H1 (cell line): ENCODE measurements around the gene MED13. TPM values are rescaled to one million over a fixed set of nuclear protein-coding genes. Genes with fewer than 3 reads are reported as not detected.

Experiments
- BCL11A ChIP-seq, 2 experiments: IDR thresholded peaks; one replicate each; pipeline ENCODE4 v1.6.1; 2011; ENCODE audit warnings: low read depth in 2 of 2, low read length in 2 of 2, mild to moderate bottlenecking in 2 of 2
- BRCA1 ChIP-seq: IDR thresholded peaks from 2 replicates; pipeline ENCODE4 v1.6.1; 2012; ENCODE audit warnings: low read depth, low read length, improper control_type of control experiment
- CBX8 ChIP-seq: fragments of 300-800, 300-1000 bp; sonication (generic); IDR thresholded peaks from 2 replicates; pipeline ENCODE4 v1.7.1; 2016; ENCODE audit warnings: low read depth, low read length, borderline replicate concordance
- CREB1 ChIP-seq: IDR thresholded peaks from 2 replicates; pipeline ENCODE4 v1.6.1; 2012; ENCODE audit warnings: inconsistent platforms
- EGR1 ChIP-seq: IDR thresholded peaks from 2 replicates; pipeline ENCODE4 v1.6.1; 2011; ENCODE audit warnings: low read depth, low read length, borderline replicate concordance
- EP300 ChIP-seq, 2 experiments: IDR thresholded peaks; 1 replicate in 1 of 2; 2 replicates in 1 of 2; pipeline ENCODE4 v1.6.1; 2011 to 2012; ENCODE audit warnings: low read depth in 2 of 2, low read length in 2 of 2, mild to moderate bottlenecking in 2 of 2, borderline replicate concordance in 1 of 2, inconsistent platforms in 1 of 2, moderate library complexity in 1 of 2
- EZH2 ChIP-seq: fragments of 200-600 bp; sonication (generic); IDR thresholded peaks from 2 replicates; pipeline ENCODE4 v1.7.1; 2012; ENCODE audit warnings: low read depth, mild to moderate bottlenecking, moderate library complexity, low read length, inconsistent platforms; ENCODE audit not compliant: severe bottlenecking
- GTF2F1 ChIP-seq: IDR thresholded peaks from 2 replicates; pipeline ENCODE4 v1.6.1; 2012; ENCODE audit warnings: low read depth, low read length, improper control_type of control experiment, borderline replicate concordance
- HDAC2 ChIP-seq, 2 experiments: fragments of 300-600 bp in 1 of 2; sonication (generic) in 1 of 2; IDR thresholded peaks; 2 replicates each; pipeline ENCODE4 v1.6.1; 2011 to 2012; ENCODE audit warnings: low read depth in 2 of 2, low read length in 2 of 2, mild to moderate bottlenecking in 2 of 2, moderate library complexity in 2 of 2, borderline replicate concordance in 1 of 2, inconsistent platforms in 1 of 2
- JUN ChIP-seq: IDR thresholded peaks from 2 replicates; pipeline ENCODE4 v1.6.1; 2011; ENCODE audit warnings: low read depth, mild to moderate bottlenecking, improper control_type of control experiment, low read length
- JUND ChIP-seq: IDR thresholded peaks from 2 replicates; pipeline ENCODE4 v1.6.1; 2011; ENCODE audit warnings: mild to moderate bottlenecking, improper control_type of control experiment, low read length
- KDM1A ChIP-seq: fragments of 200-600, 300-600 bp; sonication (generic); IDR thresholded peaks from 2 replicates; pipeline ENCODE4 v1.7.1; 2016; ENCODE audit warnings: mild to moderate bottlenecking, low read length, borderline replicate concordance
- KDM5A ChIP-seq: fragments of 200-600 bp; IDR thresholded peaks from 2 replicates; pipeline ENCODE4 v1.7.1; 2012; ENCODE audit warnings: mild to moderate bottlenecking, low read length, inconsistent platforms, mixed read lengths
- POLR2AphosphoS5 ChIP-seq: IDR thresholded peaks from 2 replicates; pipeline ENCODE4 v1.6.1; 2011; ENCODE audit warnings: low read depth, low read length
- RBBP5 ChIP-seq: IDR thresholded peaks from 2 replicates; pipeline ENCODE4 v1.7.1; 2012; ENCODE audit warnings: low read depth, mild to moderate bottlenecking, inconsistent platforms, low read length, moderate library complexity, borderline replicate concordance
- RFX5 ChIP-seq: IDR thresholded peaks from 2 replicates; pipeline ENCODE4 v1.6.1; 2011; ENCODE audit warnings: low read depth, low read length, improper control_type of control experiment, borderline replicate concordance
- RNF2 ChIP-seq: fragments of 200-900, 300-1000 bp; sonication (generic); IDR thresholded peaks from 2 replicates; pipeline ENCODE4 v1.7.1; 2016; ENCODE audit warnings: borderline replicate concordance, low read depth, mild to moderate bottlenecking, antibody characterized with exemption, low read length; ENCODE audit not compliant: poor library complexity, severe bottlenecking; ENCODE audit errors: missing control alignments
- SIX5 ChIP-seq: IDR thresholded peaks from 2 replicates; pipeline ENCODE4 v1.6.1; 2011; ENCODE audit warnings: mild to moderate bottlenecking, low read depth, low read length
- TAF1 ChIP-seq: IDR thresholded peaks from 2 replicates; pipeline ENCODE4 v1.6.1; 2011; ENCODE audit warnings: mild to moderate bottlenecking, low read depth, low read length
- TCF12 ChIP-seq: IDR thresholded peaks from 2 replicates; pipeline ENCODE4 v1.6.1; 2011; ENCODE audit warnings: low read depth, mild to moderate bottlenecking, low read length
- polyA plus RNA-seq, 7 experiments: library from polyadenylated mRNA; depleted of rRNA in 3 of 7; stranded (reverse) in 5 of 7; unstranded in 2 of 7; fragments of >200 nt in 5 of 7; fragments of 200-250 nt in 2 of 7; gene quantifications; 1 replicate in 5 of 7; 2 replicates in 1 of 7; 4 replicates in 1 of 7; pipeline versions ENCODE4 v1.2.1 to v1.2.3, GENCODE V29; 2011 to 2013; ENCODE audit warnings: missing spikeins in 2 of 7, mixed read lengths in 2 of 7
- total RNA-seq: library from RNA; stranded (reverse); fragmentation: NEBNext Ultra II Directional; extraction: Animal tissue kit (Norgen Biotek cat#: 25700); gene quantifications from 2 replicates; pipeline ENCODE4 v1.2.1, GENCODE V29; 2021
- TF ChIP-seq, protein P1 (sequence below): IDR thresholded peaks from 2 replicates; pipeline ENCODE4 v1.6.1; 2012; ENCODE audit warnings: low read length, inconsistent platforms

Gene MED13
- total and polyA plus RNA-seq, 2 of the 8 experiments (the other 6 are each of a cell fraction or from before 2014, with no cell fraction given) = 11.3 to 44.8 TPM

DNA sequence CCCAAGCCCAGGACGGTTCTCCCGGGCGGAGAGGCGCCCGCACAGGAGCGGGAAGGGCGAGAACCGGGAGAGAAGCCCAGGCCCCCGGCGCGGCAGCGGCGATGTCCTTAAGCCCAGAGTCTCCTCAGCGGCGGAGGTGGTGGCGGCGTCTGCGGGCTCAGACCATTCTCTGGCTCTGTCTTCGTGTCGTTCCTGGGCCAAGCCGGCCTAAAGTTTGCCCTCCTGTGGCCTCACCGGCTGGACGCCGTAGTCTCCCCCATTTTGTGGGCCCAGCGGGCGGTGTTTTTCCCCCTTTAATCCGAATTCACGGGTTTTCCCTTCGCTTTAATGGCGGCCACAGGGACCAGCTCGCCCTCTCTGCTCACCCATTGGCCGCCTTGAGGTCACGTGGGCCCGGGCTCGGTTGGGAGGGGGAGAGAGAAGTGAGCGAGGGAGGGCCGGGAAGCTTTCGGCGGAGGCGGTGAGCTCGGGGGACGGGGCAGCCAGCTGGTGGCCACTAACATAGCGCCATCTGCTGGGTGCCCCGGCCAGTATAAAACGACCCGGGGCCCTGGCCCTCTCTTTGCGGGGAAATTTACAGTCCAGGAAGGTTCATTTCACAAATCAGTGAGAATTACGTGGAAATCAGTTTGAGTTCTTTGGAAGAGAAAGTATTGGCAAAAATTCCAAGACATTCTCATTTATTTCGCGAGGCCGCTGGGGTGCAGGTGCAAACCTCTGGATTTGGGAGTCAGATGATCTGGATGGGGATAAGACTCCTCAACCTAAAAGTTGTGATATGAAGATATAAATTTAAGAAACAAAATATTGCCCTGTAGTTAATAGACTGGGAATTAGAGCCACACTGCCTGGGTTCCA is 762 bp upstream of the MED13 start (continued):
- no peak for TF ChIP-seq KDM1A
- peak; percentile 52; the same call in 1 of the 2 replicates for TF ChIP-seq GTF2F1
- TF ChIP-seq RFX5 = no peak
- TF ChIP-seq KDM5A = no peak
- TF ChIP-seq EZH2 = no peak
- TF ChIP-seq HDAC2 (IDR thresholded peaks at IDR 0.05; ENCODE audit: borderline replicate concordance in 1 of 2, low read depth in 2 of 2, low read length in 2 of 2) = no peak
- TF ChIP-seq TCF12 = peak; percentile 70; the same call in 1 of the 2 replicates
- TF ChIP-seq POLR2AphosphoS5 = peak; percentile 73
- no peak for TF ChIP-seq SIX5
- TF ChIP-seq, protein P1, sequence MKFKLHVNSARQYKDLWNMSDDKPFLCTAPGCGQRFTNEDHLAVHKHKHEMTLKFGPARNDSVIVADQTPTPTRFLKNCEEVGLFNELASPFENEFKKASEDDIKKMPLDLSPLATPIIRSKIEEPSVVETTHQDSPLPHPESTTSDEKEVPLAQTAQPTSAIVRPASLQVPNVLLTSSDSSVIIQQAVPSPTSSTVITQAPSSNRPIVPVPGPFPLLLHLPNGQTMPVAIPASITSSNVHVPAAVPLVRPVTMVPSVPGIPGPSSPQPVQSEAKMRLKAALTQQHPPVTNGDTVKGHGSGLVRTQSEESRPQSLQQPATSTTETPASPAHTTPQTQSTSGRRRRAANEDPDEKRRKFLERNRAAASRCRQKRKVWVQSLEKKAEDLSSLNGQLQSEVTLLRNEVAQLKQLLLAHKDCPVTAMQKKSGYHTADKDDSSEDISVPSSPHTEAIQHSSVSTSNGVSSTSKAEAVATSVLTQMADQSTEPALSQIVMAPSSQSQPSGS = no peak; the same call in 1 of the 2 replicates
- TF ChIP-seq JUN = no peak
- TF ChIP-seq EGR1 = no peak; the same call in 1 of the 2 replicates
- TF ChIP-seq BCL11A (IDR thresholded peaks at IDR 0.05; ENCODE audit: low read depth in 2 of 2, low read length in 2 of 2) = no peak
- TF ChIP-seq RNF2 = no peak
- no peak for TF ChIP-seq CBX8
- peak; percentile 88 for TF ChIP-seq TAF1
- TF ChIP-seq JUND = no peak
- TF ChIP-seq RBBP5 = peak; percentile 60; the same call in 1 of the 2 replicates
- TF ChIP-seq BRCA1 = no peak
- TF ChIP-seq CREB1 = peak; percentile 4; the same call in 1 of the 2 replicates
- no peak for TF ChIP-seq EP300 (IDR thresholded peaks at IDR 0.05; ENCODE audit: borderline replicate concordance in 1 of 2, low read depth in 2 of 2, low read length in 2 of 2)
